ENCODE results near the gene PLN.

Gene PLN

GRCh38 chr6:118578617-118579016, 30.5 kb downstream of the PLN start:
- DNase-seq = no peak

GRCh38 chr6:118579786-118580185, 31.7 kb downstream of the PLN start:
- no peak for DNase-seq

- DNase-seq = peak in 15 of 56 donors; percentile 1 to 32 (median 13)
These were observed 32.7 kb downstream of the PLN start for GRCh38 chr6:118580585-118581419.

- no peak for DNase-seq
These were observed 33.4 kb downstream of the PLN start for GRCh38 chr6:118581489-118581959.

- no peak for DNase-seq
These were observed 36.8 kb downstream of the PLN start for GRCh38 chr6:118584911-118585310.

- no peak for DNase-seq
These were observed 38.8 kb downstream of the PLN start for GRCh38 chr6:118586746-118587485.

- DNase-seq = no peak
These were observed 40.5 kb downstream of the PLN start for GRCh38 chr6:118588626-118589025.

GRCh38 chr6:118589186-118589585, 41.1 kb downstream of the PLN start:
- no peak for DNase-seq

- DNase-seq = no peak
These were observed 41.7 kb downstream of the PLN start for GRCh38 chr6:118589649-118590365.

- no peak for DNase-seq
These were observed 43.8 kb downstream of the PLN start for GRCh38 chr6:118591897-118592296.

GRCh38 chr6:118594877-118595276, 46.8 kb downstream of the PLN start:
- DNase-seq = no peak

- no peak for DNase-seq
These were observed 48.8 kb downstream of the PLN start for GRCh38 chr6:118596774-118597320.

- DNase-seq = no peak
These were observed 49.5 kb downstream of the PLN start for GRCh38 chr6:118597636-118598035.

- no peak for DNase-seq
These were observed 50.2 kb downstream of the PLN start for GRCh38 chr6:118598324-118598723.

- DNase-seq = no peak
These were observed 54.2 kb downstream of the PLN start for GRCh38 chr6:118602300-118602699.

GRCh38 chr6:118603372-118603771, 55.3 kb downstream of the PLN start:
- no peak for DNase-seq

GRCh38 chr6:118606268-118606667, 58.2 kb downstream of the PLN start:
- DNase-seq = no peak

- no peak for DNase-seq
These were observed 58.8 kb downstream of the PLN start for GRCh38 chr6:118606858-118607257.
